HUDEP-2 (cell line): ENCODE measurements around the gene IL1RL1.

Source experiments
- DNase-seq, 76 experiments: peaks; one replicate each; lab custom pipeline; 2025; ENCODE audit not compliant: unreplicated experiment in 76 of 76; lab: John Stamatoyannopoulos, UW

Gene IL1RL1

GRCh38 chr2:102366406-102367112 lies 55.2 kb downstream of the IL1RL1 start:
- DNase-seq: no peak

GRCh38 chr2:102367331-102367971 lies 56.1 kb downstream of the IL1RL1 start:
- DNase-seq: no peak

- no peak for DNase-seq
These were observed 57.2 kb downstream of the IL1RL1 start for GRCh38 chr2:102368461-102369109.

- no peak for DNase-seq
These were observed 58.5 kb downstream of the IL1RL1 start for GRCh38 chr2:102369866-102370265.

- no peak for DNase-seq
These were observed 64.8 kb downstream of the IL1RL1 start for GRCh38 chr2:102376052-102376591.

- no peak for DNase-seq
These were observed 72.4 kb downstream of the IL1RL1 start for GRCh38 chr2:102383722-102384121.

GRCh38 chr2:102385522-102385921 lies 74.2 kb downstream of the IL1RL1 start:
- peak in 2 of 76 experiments; percentile 10 to 12 for DNase-seq

GRCh38 chr2:102386004-102386403 lies 74.6 kb downstream of the IL1RL1 start:
- no peak for DNase-seq

GRCh38 chr2:102386867-102387541 lies 75.6 kb downstream of the IL1RL1 start:
- DNase-seq: no peak

- no peak for DNase-seq
These were observed 76.6 kb downstream of the IL1RL1 start for GRCh38 chr2:102387763-102388546.

- peak in 4 of 76 experiments; percentile 6 to 28 (median 13) for DNase-seq
These were observed 80.2 kb downstream of the IL1RL1 start for GRCh38 chr2:102391565-102391964.

GRCh38 chr2:102392096-102392495 lies 80.7 kb downstream of the IL1RL1 start:
- DNase-seq: no peak

GRCh38 chr2:102392942-102393341 lies 81.6 kb downstream of the IL1RL1 start:
- no peak for DNase-seq

- no peak for DNase-seq
These were observed 84.6 kb downstream of the IL1RL1 start for GRCh38 chr2:102396012-102396411.

GRCh38 chr2:102397209-102397608 lies 85.8 kb downstream of the IL1RL1 start:
- no peak for DNase-seq

GRCh38 chr2:102399499-102400141 lies 88.3 kb downstream of the IL1RL1 start:
- no peak for DNase-seq

GRCh38 chr2:102401456-102401855 lies 90.1 kb downstream of the IL1RL1 start:
- DNase-seq: no peak
